ENCODE data around the gene KAZALD1. TPM values are rescaled to one million over a fixed set of nuclear protein-coding genes. Genes with fewer than 3 reads are reported as not detected.

Gene KAZALD1
- total RNA-seq, 4 donors from 2014 or later = 25.9 to 41.8 (median 39.1) TPM; not detected in 1

- Histone ChIP-seq H3K27me3 (no peaks in the 10 kb centered on the region), H3K9me3 (no peaks in the 10 kb centered on the region), H3K4me3 (no peak overlapping the region), H3K4me1 (peaks cover 0 to 6% (median 0%) of the 10 kb centered on the region in 4 donors), H3K27ac (no peak overlapping the region), H3K36me3 (no peaks in the 10 kb centered on the region)
- no peak for DNase-seq
- TF ChIP-seq, protein P1, sequence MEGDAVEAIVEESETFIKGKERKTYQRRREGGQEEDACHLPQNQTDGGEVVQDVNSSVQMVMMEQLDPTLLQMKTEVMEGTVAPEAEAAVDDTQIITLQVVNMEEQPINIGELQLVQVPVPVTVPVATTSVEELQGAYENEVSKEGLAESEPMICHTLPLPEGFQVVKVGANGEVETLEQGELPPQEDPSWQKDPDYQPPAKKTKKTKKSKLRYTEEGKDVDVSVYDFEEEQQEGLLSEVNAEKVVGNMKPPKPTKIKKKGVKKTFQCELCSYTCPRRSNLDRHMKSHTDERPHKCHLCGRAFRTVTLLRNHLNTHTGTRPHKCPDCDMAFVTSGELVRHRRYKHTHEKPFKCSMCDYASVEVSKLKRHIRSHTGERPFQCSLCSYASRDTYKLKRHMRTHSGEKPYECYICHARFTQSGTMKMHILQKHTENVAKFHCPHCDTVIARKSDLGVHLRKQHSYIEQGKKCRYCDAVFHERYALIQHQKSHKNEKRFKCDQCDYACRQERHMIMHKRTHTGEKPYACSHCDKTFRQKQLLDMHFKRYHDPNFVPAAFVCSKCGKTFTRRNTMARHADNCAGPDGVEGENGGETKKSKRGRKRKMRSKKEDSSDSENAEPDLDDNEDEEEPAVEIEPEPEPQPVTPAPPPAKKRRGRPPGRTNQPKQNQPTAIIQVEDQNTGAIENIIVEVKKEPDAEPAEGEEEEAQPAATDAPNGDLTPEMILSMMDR (IDR thresholded peaks at IDR 0.05) = no peak
- TF ChIP-seq POLR2A (IDR thresholded peaks at IDR 0.05) = no peak
Observed at GRCh38 chr10:101094121-101094879, 32.5 kb downstream of the KAZALD1 start.

DNA sequence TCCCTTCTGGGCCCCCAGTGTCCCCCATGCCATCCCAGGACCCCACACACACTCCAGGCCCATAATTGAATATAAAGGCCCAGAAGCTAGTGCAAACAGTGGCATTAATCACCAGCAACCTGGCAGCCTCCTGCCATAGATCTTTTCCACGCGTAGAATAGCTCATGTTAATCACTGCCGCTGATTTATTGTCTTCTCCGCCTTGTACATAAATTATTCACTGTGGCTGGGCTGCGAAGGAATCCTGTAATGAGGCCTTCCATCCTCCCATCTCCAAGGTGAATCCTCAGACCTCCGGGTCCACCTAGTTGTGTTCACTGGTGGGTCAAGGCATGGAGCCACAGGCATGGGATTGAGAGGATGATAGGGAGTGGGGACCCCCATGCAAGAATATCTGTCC is 33.2 kb downstream of the KAZALD1 start:
- Histone ChIP-seq H3K27ac (peak overlapping the region in 1 of 4 donors; percentile 52), H3K9me3 (no peaks in the 10 kb centered on the region), H3K4me1 (no peaks in the 10 kb centered on the region), H3K27me3 (no peaks in the 10 kb centered on the region), H3K36me3 (no peaks in the 10 kb centered on the region), H3K4me3 (no peak overlapping the region)
- DNase-seq = no peak
- TF ChIP-seq, protein P1 (IDR thresholded peaks at IDR 0.05) = no peak
- no peak for TF ChIP-seq POLR2A (IDR thresholded peaks at IDR 0.05)

DNA sequence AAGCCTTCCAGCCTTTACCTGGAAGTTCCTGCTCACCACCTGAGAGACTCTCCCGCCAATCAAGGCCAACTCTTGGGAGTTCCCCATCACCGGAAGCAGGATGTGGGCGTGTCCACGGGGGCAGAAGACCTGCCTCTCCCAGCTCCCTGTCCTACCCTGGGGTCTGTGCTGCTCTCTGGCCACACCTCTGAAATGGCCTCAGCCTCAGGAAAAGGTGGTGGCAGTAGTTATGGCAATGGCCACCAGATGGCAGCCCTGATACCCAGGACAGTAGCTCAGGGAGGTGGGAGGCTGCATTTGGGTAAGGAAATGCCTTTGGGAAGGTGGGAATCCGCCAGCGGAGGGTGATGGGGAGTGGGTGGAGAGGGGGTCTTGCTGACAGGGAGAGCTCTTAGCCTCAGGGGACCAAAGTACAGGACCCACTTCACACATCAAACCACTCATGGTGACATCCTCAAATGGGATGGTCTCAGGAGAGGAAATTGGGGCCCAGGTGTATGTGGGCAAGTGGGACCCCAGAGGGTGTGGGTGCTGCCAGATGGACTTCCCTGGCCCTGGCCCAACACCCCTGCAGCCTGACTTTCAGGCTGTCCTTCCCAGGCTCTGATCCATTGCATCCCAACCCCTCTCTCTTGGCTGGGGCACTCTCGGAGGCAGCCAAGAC is 33.9 kb downstream of the KAZALD1 start:
- no peaks in the 10 kb centered on the region for H3K36me3 ChIP-seq
- no peaks in the 10 kb centered on the region for H3K9me3 ChIP-seq
- H3K27ac ChIP-seq = peak overlapping the region in 1 of 4 donors; percentile 52
- H3K4me1 ChIP-seq = no peaks in the 10 kb centered on the region
- H3K27me3 ChIP-seq = no peaks in the 10 kb centered on the region
- peak; percentile 61 to 91 (median 89) for DNase-seq
- H3K4me3 ChIP-seq = no peak overlapping the region
- TF ChIP-seq, protein P1 (IDR thresholded peaks at IDR 0.05) = peak; percentile 35 to 90 (median 78)
- no peak for TF ChIP-seq POLR2A (IDR thresholded peaks at IDR 0.05)

- no peak for TF ChIP-seq POLR2A (IDR thresholded peaks at IDR 0.05)
- TF ChIP-seq, protein P1 (IDR thresholded peaks at IDR 0.05) = no peak
- Histone ChIP-seq H3K4me3 (no peak overlapping the region), H3K27me3 (no peaks in the 10 kb centered on the region), H3K27ac (no peak overlapping the region), H3K4me1 (no peaks in the 10 kb centered on the region), H3K9me3 (no peaks in the 10 kb centered on the region), H3K36me3 (no peaks in the 10 kb centered on the region)
- no peak for DNase-seq
Observed at GRCh38 chr10:101096378-101096777, 34.6 kb downstream of the KAZALD1 start.

- no peaks in the 10 kb centered on the region for H3K4me1 ChIP-seq
- no peak overlapping the region for H3K4me3 ChIP-seq
- no peaks in the 10 kb centered on the region for H3K27me3 ChIP-seq
- no peaks in the 10 kb centered on the region for H3K36me3 ChIP-seq
- TF ChIP-seq, protein P1 (IDR thresholded peaks at IDR 0.05) = no peak
- TF ChIP-seq POLR2A (IDR thresholded peaks at IDR 0.05) = no peak
- no peak for DNase-seq
- no peak overlapping the region for H3K27ac ChIP-seq
- no peaks in the 10 kb centered on the region for H3K9me3 ChIP-seq
Observed at GRCh38 chr10:101097881-101098280, 36.1 kb downstream of the KAZALD1 start.
